Measurements from ENCODE around the gene POLR3GL.

POLR3GL gene

GRCh38 chr1:146016891-146017290 is 52.4 kb downstream of the POLR3GL start:
- TF ChIP-seq TOX (CRISPR knock-in tag; IDR thresholded peaks at IDR 0.05; ENCODE audit: borderline replicate concordance) (no peak), ESRRG (CRISPR knock-in tag; IDR thresholded peaks at IDR 0.05) (no peak), OSR1 (CRISPR knock-in tag; IDR thresholded peaks at IDR 0.05) (no peak), TCF4 (CRISPR knock-in tag; IDR thresholded peaks at IDR 0.05; ENCODE audit: borderline replicate concordance) (no peak), ZFP3 (CRISPR knock-in tag; IDR thresholded peaks at IDR 0.05) (no peak), GLIS3 (CRISPR knock-in tag; IDR thresholded peaks at IDR 0.05) (no peak), ZNF8 (CRISPR knock-in tag; IDR thresholded peaks at IDR 0.05) (no peak), ISL1 (CRISPR knock-in tag; IDR thresholded peaks at IDR 0.05) (no peak), CSDC2 (CRISPR knock-in tag; IDR thresholded peaks at IDR 0.05) (no peak), ZFP30 (CRISPR knock-in tag; IDR thresholded peaks at IDR 0.05) (no peak), RARB (CRISPR knock-in tag; IDR thresholded peaks at IDR 0.05) (no peak)
- peak; percentile 68 for ATAC-seq

GRCh38 chr1:146019231-146020057 is 55.0 kb downstream of the POLR3GL start:
- no peak for ATAC-seq
- no peak for TF ChIP-seq PATZ1 (CRISPR knock-in tag; IDR thresholded peaks at IDR 0.05; ENCODE audit: borderline replicate concordance)

GRCh38 chr1:146020058-146021049 is 55.9 kb downstream of the POLR3GL start:
- no peak for ATAC-seq
- no peak for TF ChIP-seq ZNF8 (CRISPR knock-in tag; IDR thresholded peaks at IDR 0.05)
- TF ChIP-seq GLIS3 (CRISPR knock-in tag; IDR thresholded peaks at IDR 0.05): no peak
- TF ChIP-seq ZNF70 (CRISPR knock-in tag; IDR thresholded peaks at IDR 0.05): no peak

- ATAC-seq: no peak
- TF ChIP-seq OSR1 (CRISPR knock-in tag; IDR thresholded peaks at IDR 0.05) (no peak), BACH2 (CRISPR knock-in tag; IDR thresholded peaks at IDR 0.05; ENCODE audit: borderline replicate concordance) (no peak), ZNF8 (CRISPR knock-in tag; IDR thresholded peaks at IDR 0.05) (no peak), ZNF565 (CRISPR knock-in tag; conservative IDR thresholded peaks at IDR 0.05; ENCODE audit: low read depth) (no peak)
These were observed 56.6 kb downstream of the POLR3GL start for GRCh38 chr1:146021050-146021445.

GRCh38 chr1:146021622-146022402 is 57.3 kb downstream of the POLR3GL start, which contains the start of gene HJV:
TSS of gene HJV (minus strand) at chr1:146021735. CDS start at chr1:146020231, 1,504 bp downstream.
- ATAC-seq: no peak

More at GRCh38 chr1:146021622-146022402, 57.3 kb downstream of the POLR3GL start, which contains the start of gene HJV:
- TF ChIP-seq PATZ1 (CRISPR knock-in tag; IDR thresholded peaks at IDR 0.05; ENCODE audit: borderline replicate concordance) (no peak), ZFP3 (CRISPR knock-in tag; IDR thresholded peaks at IDR 0.05) (no peak)

All from SK-N-SH treated with all-trans-retinoic acid at 6 μM for 48 hours (cell line).